CD14-positive monocyte (primary cell): Measurements from ENCODE around the gene MXRA7. TPM values are rescaled to one million over a fixed set of nuclear protein-coding genes. Genes with fewer than 3 reads are reported as not detected.

Source experiments
- DNase-seq, 3 donors: peaks; one replicate each; pipeline ENCODE4 v3.0.0-alpha.2; 2011 to 2022
- H2AFZ ChIP-seq: 2 replicates; pipeline ENCODE4 v1.6.0; 2012; ENCODE audit warnings: mild to moderate bottlenecking, low read depth, low read length, inconsistent platforms; ENCODE audit not compliant: insufficient read depth, poor library complexity, severe bottlenecking
- H3K27ac ChIP-seq, 2 donors: 1 replicate in 1 of 2; 2 replicates in 1 of 2; pipeline ENCODE4 v1.5.1; 2012 to 2013; ENCODE audit warnings: low read length in 2 of 2, control low read depth in 1 of 2, inconsistent platforms in 1 of 2, low read depth in 1 of 2, mild to moderate bottlenecking in 1 of 2
- H3K27me3 ChIP-seq, 2 donors: one replicate each; pipeline versions ENCODE4 v1.6.0 to v1.6.1; 2011 to 2013; ENCODE audit warnings: low read length in 2 of 2; ENCODE audit not compliant: control insufficient read depth in 2 of 2, insufficient read depth in 2 of 2
- H3K36me3 ChIP-seq, 2 donors: replicated peaks in 1 of 2; 1 replicate in 1 of 2; 2 replicates in 1 of 2; pipeline versions ENCODE4 v1.5.1 to v1.6.1; 2012 to 2013; ENCODE audit warnings: low read length in 2 of 2, control low read depth in 1 of 2, inconsistent platforms in 1 of 2, mild to moderate bottlenecking in 1 of 2; ENCODE audit not compliant: insufficient read depth in 2 of 2, control insufficient read depth in 1 of 2
- H3K4me1 ChIP-seq, 2 donors: 1 replicate in 1 of 2; 2 replicates in 1 of 2; pipeline versions ENCODE4 v1.5.1 to v1.6.1; 2012 to 2013; ENCODE audit warnings: low read length in 2 of 2, control low read depth in 1 of 2, inconsistent platforms in 1 of 2, mild to moderate bottlenecking in 1 of 2, moderate library complexity in 1 of 2; ENCODE audit not compliant: insufficient read depth in 2 of 2, control insufficient read depth in 1 of 2
- H3K4me2 ChIP-seq: replicated peaks from 2 replicates; pipeline ENCODE3; 2012; ENCODE audit warnings: low read length, moderate library complexity, mild to moderate bottlenecking; ENCODE audit not compliant: poor library complexity, severe bottlenecking; ENCODE audit errors: extremely low read depth
- H3K4me3 ChIP-seq, 3 experiments: fragments of 200-600 bp in 1 of 3; sonication (generic) in 1 of 3; replicated peaks in 1 of 3; 1 replicate in 2 of 3; 2 replicates in 1 of 3; pipeline ENCODE4 v1.5.1; 2011 to 2013; ENCODE audit warnings: low read length in 3 of 3, mild to moderate bottlenecking in 3 of 3, control low read depth in 2 of 3, low read depth in 2 of 3, inconsistent platforms in 1 of 3, moderate library complexity in 1 of 3
- H3K79me2 ChIP-seq: 2 replicates; pipeline ENCODE4 v1.6.0; 2012; ENCODE audit warnings: mild to moderate bottlenecking, control low read depth, inconsistent platforms, low read length, moderate library complexity; ENCODE audit not compliant: insufficient read depth
- H3K9ac ChIP-seq: 2 replicates; pipeline ENCODE4 v1.6.0; 2017; ENCODE audit warnings: low read length, mild to moderate bottlenecking; ENCODE audit not compliant: insufficient read depth, poor library complexity, severe bottlenecking
- H3K9me3 ChIP-seq, 2 donors: replicated peaks in 1 of 2; 1 replicate in 1 of 2; 2 replicates in 1 of 2; pipeline versions ENCODE4 v1.5.1 to v1.6.1; 2012 to 2013; ENCODE audit warnings: low read length in 2 of 2, control low read depth in 1 of 2; ENCODE audit not compliant: control insufficient read depth in 1 of 2, insufficient read depth in 1 of 2
- H4K20me1 ChIP-seq: 2 replicates; pipeline ENCODE4 v1.6.0; 2012; ENCODE audit warnings: mild to moderate bottlenecking, low read length, control low read depth, moderate library complexity; ENCODE audit not compliant: insufficient read depth
- H3K27ac Mint-ChIP-seq, 7 donors: one replicate each; pipeline ENCODE4 v1.8.0; 2020; ENCODE audit warnings: mild to moderate bottlenecking in 7 of 7, mixed read lengths in 7 of 7, moderate library complexity in 6 of 7, inconsistent platforms in 2 of 7
- H3K27me3 Mint-ChIP-seq, 3 donors: one replicate each; pipeline ENCODE4 v1.8.0; 2021 to 2022; ENCODE audit warnings: low read depth in 3 of 3, mild to moderate bottlenecking in 3 of 3, mixed read lengths in 3 of 3, moderate library complexity in 3 of 3, inconsistent platforms in 1 of 3
- H3K36me3 Mint-ChIP-seq, 2 donors: one replicate each; pipeline ENCODE4 v1.8.0; 2020; ENCODE audit warnings: mixed read lengths in 2 of 2, inconsistent platforms in 1 of 2, mild to moderate bottlenecking in 1 of 2
- H3K4me1 Mint-ChIP-seq: one replicate; pipeline ENCODE4 v1.8.0; 2020; ENCODE audit warnings: mild to moderate bottlenecking, mixed read lengths
- H3K4me3 Mint-ChIP-seq, 2 donors: one replicate each; pipeline ENCODE4 v1.8.0; 2020; ENCODE audit warnings: mild to moderate bottlenecking in 2 of 2, mixed read lengths in 2 of 2, moderate library complexity in 1 of 2
- H3K9me3 Mint-ChIP-seq, 7 donors: one replicate each; pipeline ENCODE4 v1.8.0; 2020 to 2022; ENCODE audit warnings: mixed read lengths in 7 of 7, mild to moderate bottlenecking in 6 of 7, moderate library complexity in 6 of 7, inconsistent platforms in 2 of 7
- CTCF ChIP-seq: fragments of 200-600 bp; IDR thresholded peaks from one replicate; pipeline ENCODE4 v1.8.0; 2022; ENCODE audit warnings: antibody characterized with exemption, mild to moderate bottlenecking
- WGBS: methylation state at CpG from one replicate; pipeline ENCODE4 v1.1.5; 2013; ENCODE audit warnings: missing lambda C conversion rate; ENCODE audit not compliant: insufficient coverage; 5-methylcytosine and 5-hydroxymethylcytosine counted together
- intact Hi-C, 2 donors: fragments of 100-400 bp; cut with micrococcal nuclease; formaldehyde crosslinking; loops; one replicate each; pipeline versions ENCODE4 v1.15.0 to v1.15.1; 2023
- polyA plus RNA-seq, 3 donors: library from polyadenylated mRNA; depleted of rRNA in 1 of 3; unstranded in 2 of 3; stranded (reverse) in 1 of 3; fragments of 300-500 nt in 2 of 3; fragments of >200 nt in 1 of 3; fragmentation: Illumina TruSeq in 2 of 3; gene quantifications; 1 replicate in 2 of 3; 2 replicates in 1 of 3; pipeline ENCODE4 v1.2.3, GENCODE V29; 2012 to 2021

MXRA7 gene
- polyA plus RNA-seq, 3 donors: 0.13 to 0.81 (median 0.30) TPM

GRCh38 chr17:76683921-76684745, 26.6 kb downstream of the MXRA7 start:
- 85% methylated on average over 11 of the region's 25 CpGs for WGBS
- DNase-seq: no peak
- Histone ChIP-seq H3K27ac (no peak overlapping the region), H3K27me3 (no peaks in the 10 kb centered on the region), H4K20me1 (no peaks in the 10 kb centered on the region), H3K4me1 (no peaks in the 10 kb centered on the region), H3K36me3 (no peaks in the 10 kb centered on the region), H3K4me3 (no peak overlapping the region), H3K9ac (no peak overlapping the region), H2AFZ (no peak overlapping the region), H3K79me2 (no peaks in the 10 kb centered on the region), H3K9me3 (no peaks in the 10 kb centered on the region), H3K4me2 (no peak overlapping the region)
- H3K9me3 Mint-ChIP-seq: peaks cover 0 to under 1% (median 0%) of the 10 kb centered on the region in 7 donors
- H3K4me1 Mint-ChIP-seq: peaks cover 3% of the 10 kb centered on the region
- H3K4me3 Mint-ChIP-seq: no peak overlapping the region
- no peaks in the 10 kb centered on the region for H3K36me3 Mint-ChIP-seq
- H3K27ac Mint-ChIP-seq: no peak overlapping the region
- TF ChIP-seq CTCF: no peak
- peaks cover 0 to 6% (median 2%) of the 10 kb centered on the region in 3 donors for H3K27me3 Mint-ChIP-seq
- intact Hi-C loops: no loop called here

GRCh38 chr17:76683011-76683755, 27.6 kb downstream of the MXRA7 start:
- peaks cover 0 to 2% (median 0%) of the 10 kb centered on the region in 7 donors for H3K9me3 Mint-ChIP-seq
- peaks cover 3% of the 10 kb centered on the region for H3K4me1 Mint-ChIP-seq
- no peak overlapping the region for H3K9ac ChIP-seq
- no peak overlapping the region for H2AFZ ChIP-seq
- no peak overlapping the region for H3K4me3 ChIP-seq
- H3K27me3 Mint-ChIP-seq: peaks cover 0 to 4% (median 2%) of the 10 kb centered on the region in 3 donors
- H4K20me1 ChIP-seq: no peaks in the 10 kb centered on the region
- H3K27ac ChIP-seq: no peak overlapping the region
- H3K4me2 ChIP-seq: no peak overlapping the region
- H3K27ac Mint-ChIP-seq: no peak overlapping the region
- intact Hi-C loops: no loop called here
- no peaks in the 10 kb centered on the region for H3K36me3 ChIP-seq
- H3K9me3 ChIP-seq: no peaks in the 10 kb centered on the region
- H3K36me3 Mint-ChIP-seq: no peaks in the 10 kb centered on the region
- no peaks in the 10 kb centered on the region for H3K79me2 ChIP-seq
- TF ChIP-seq CTCF: no peak
- H3K4me3 Mint-ChIP-seq: no peak overlapping the region
- no peaks in the 10 kb centered on the region for H3K4me1 ChIP-seq
- 78% methylated on average over 12 of the region's 18 CpGs for WGBS
- no peak for DNase-seq
- no peaks in the 10 kb centered on the region for H3K27me3 ChIP-seq
